Lung (tissue), 12 donors: ENCODE data around the gene CCDC194. TPM values are rescaled to one million over a fixed set of nuclear protein-coding genes. Genes with fewer than 3 reads are reported as not detected.

Source experiments
- ATAC-seq: fragments of 200-7000 bp; cut with Tn5 transposase; one replicate; pipeline ENCODE4 v1.9.1; 2020; ENCODE audit warnings: moderate number of reproducible peaks; ENCODE audit not compliant: insufficient read depth, low FRiP score
- DNase-seq, 3 donors: peaks; one replicate each; pipeline ENCODE4 v3.0.0-alpha.2; 2013 to 2017
- H3K27ac ChIP-seq, 2 donors: one replicate each; pipeline ENCODE4 v1.5.1; 2013; ENCODE audit warnings: mild to moderate bottlenecking in 2 of 2, moderate library complexity in 2 of 2, control low read depth in 1 of 2, inconsistent platforms in 1 of 2, low read depth in 1 of 2, low read length in 1 of 2
- H3K27me3 ChIP-seq, 3 donors: one replicate each; pipeline ENCODE4 v1.5.1; 2013; ENCODE audit warnings: low read length in 2 of 3; ENCODE audit not compliant: control insufficient read depth in 3 of 3, insufficient read depth in 3 of 3
- H3K36me3 ChIP-seq, 4 donors: one replicate each; pipeline ENCODE4 v1.5.1; 2013; ENCODE audit warnings: low read length in 4 of 4, mild to moderate bottlenecking in 1 of 4, moderate library complexity in 1 of 4; ENCODE audit not compliant: control insufficient read depth in 4 of 4, insufficient read depth in 4 of 4
- H3K4me1 ChIP-seq, 5 donors: one replicate each; pipeline ENCODE4 v1.5.1; 2013; ENCODE audit warnings: low read length in 5 of 5, mild to moderate bottlenecking in 2 of 5, moderate library complexity in 1 of 5; ENCODE audit not compliant: control insufficient read depth in 5 of 5, insufficient read depth in 5 of 5
- H3K4me3 ChIP-seq: one replicate; pipeline ENCODE4 v1.5.1; 2013; ENCODE audit warnings: mild to moderate bottlenecking, control low read depth, moderate library complexity
- H3K9ac ChIP-seq, 2 donors: one replicate each; pipeline ENCODE4 v1.5.1; 2013; ENCODE audit warnings: low read length in 2 of 2, control low read depth in 1 of 2; ENCODE audit not compliant: insufficient read depth in 1 of 2
- H3K9me3 ChIP-seq, 4 donors: one replicate each; pipeline ENCODE4 v1.5.1; 2013; ENCODE audit warnings: low read length in 3 of 4, mild to moderate bottlenecking in 1 of 4, moderate library complexity in 1 of 4; ENCODE audit not compliant: control insufficient read depth in 4 of 4, insufficient read depth in 3 of 4
- CTCF ChIP-seq: IDR thresholded peaks from 2 replicates; pipeline ENCODE4 v1.5.1; 2012; ENCODE audit warnings: mild to moderate bottlenecking; ENCODE audit errors: control extremely low read depth, extremely low read depth
- WGBS, 2 donors: extraction: QIAGEN DNeasy Blood & Tissue Kit; methylation state at CpG; one replicate each; pipeline ENCODE4 v1.1.7; 2013; 5-methylcytosine and 5-hydroxymethylcytosine counted together
- polyA plus RNA-seq, 2 donors: library from polyadenylated mRNA; stranded (reverse); fragments of 200-250 nt; gene quantifications; one replicate each; pipeline ENCODE4 v1.2.1, GENCODE V29; 2013
- total RNA-seq, 2 donors: library from RNA; depleted of rRNA in 1 of 2; stranded (reverse); fragments of >200 nt in 1 of 2; gene quantifications; one replicate each; pipeline ENCODE4 v1.2.1, GENCODE V29; 2014 to 2021
- donor health status: control.
- donor health status: control.
- donor health status: Bipolar disorder and iron deficiency.
- donor health status: healthy.
- donor health status: DM: yes; HTN: yes; CAD: no.

The CCDC194 gene
- total and polyA plus RNA-seq, 4 donors = 0.13 to 0.74 (median 0.37) TPM; not detected in 1

- H3K27ac ChIP-seq = no peak overlapping the region
- DNase-seq = no peak
- H3K4me1 ChIP-seq = peaks cover 2 to 14% (median 3%) of the 10 kb centered on the region in 5 donors
- peaks cover 0 to 10% (median 9%) of the 10 kb centered on the region in 3 donors for H3K27me3 ChIP-seq
- WGBS, 2 donors = 6 to 9% methylated on average over 26 of the region's 26 CpGs
- no peaks in the 10 kb centered on the region for H3K36me3 ChIP-seq
- ATAC-seq = no peak
- H3K9ac ChIP-seq = no peak overlapping the region
- no peak for TF ChIP-seq CTCF
- H3K9me3 ChIP-seq = peaks cover 0 to 6% (median 0%) of the 10 kb centered on the region in 4 donors
- no peak overlapping the region for H3K4me3 ChIP-seq
Measured at GRCh38 chr19:17391371-17392151, 2.4 kb downstream of the CCDC194 start.

- ATAC-seq (peak; percentile 98), DNase-seq (peak; percentile 96 to 98 (median 96))
- H3K9me3 ChIP-seq = peaks cover 0 to 6% (median 0%) of the 10 kb centered on the region in 4 donors
- H3K36me3 ChIP-seq = no peaks in the 10 kb centered on the region
- peak overlapping the region in 1 of 2 donors; percentile 49 for H3K27ac ChIP-seq
- peak; percentile 82 for TF ChIP-seq CTCF
- H3K27me3 ChIP-seq = peaks cover 0 to 10% (median 9%) of the 10 kb centered on the region in 3 donors
- H3K4me3 ChIP-seq = peak overlapping the region; percentile 29
- WGBS, 2 donors = 0 to 1% methylated on average over 49 to 50 of the region's 50 CpGs
- peaks cover 2 to 14% (median 3%) of the 10 kb centered on the region in 5 donors for H3K4me1 ChIP-seq
- H3K9ac ChIP-seq = no peak overlapping the region
Measured at GRCh38 chr19:17390665-17391370, 3.2 kb downstream of the CCDC194 start.

GRCh38 chr19:17389957-17390664, 3.9 kb downstream of the CCDC194 start:
- peaks cover 0 to 6% (median 0%) of the 10 kb centered on the region in 4 donors for H3K9me3 ChIP-seq
- ATAC-seq (no peak), DNase-seq (peak in 1 of 3 donors; percentile 25)
- H3K27ac ChIP-seq = no peak overlapping the region
- H3K27me3 ChIP-seq = peaks cover 0 to 10% (median 9%) of the 10 kb centered on the region in 3 donors
- no peak overlapping the region for H3K9ac ChIP-seq
- no peak overlapping the region for H3K4me3 ChIP-seq
- WGBS, 2 donors = 9 to 10% methylated on average over 27 to 37 of the region's 37 CpGs
- peaks cover 2 to 16% (median 3%) of the 10 kb centered on the region in 5 donors for H3K4me1 ChIP-seq
- no peak for TF ChIP-seq CTCF
- H3K36me3 ChIP-seq = no peaks in the 10 kb centered on the region
